GM10847 (cell line): ENCODE data around the gene RANBP17.

Experiments
- POLR2A ChIP-seq: IDR thresholded peaks from 2 replicates; pipeline ENCODE4 v1.6.1; 2011; ENCODE audit not compliant: insufficient read length; ENCODE audit errors: extremely low read depth

The RANBP17 gene

DNA sequence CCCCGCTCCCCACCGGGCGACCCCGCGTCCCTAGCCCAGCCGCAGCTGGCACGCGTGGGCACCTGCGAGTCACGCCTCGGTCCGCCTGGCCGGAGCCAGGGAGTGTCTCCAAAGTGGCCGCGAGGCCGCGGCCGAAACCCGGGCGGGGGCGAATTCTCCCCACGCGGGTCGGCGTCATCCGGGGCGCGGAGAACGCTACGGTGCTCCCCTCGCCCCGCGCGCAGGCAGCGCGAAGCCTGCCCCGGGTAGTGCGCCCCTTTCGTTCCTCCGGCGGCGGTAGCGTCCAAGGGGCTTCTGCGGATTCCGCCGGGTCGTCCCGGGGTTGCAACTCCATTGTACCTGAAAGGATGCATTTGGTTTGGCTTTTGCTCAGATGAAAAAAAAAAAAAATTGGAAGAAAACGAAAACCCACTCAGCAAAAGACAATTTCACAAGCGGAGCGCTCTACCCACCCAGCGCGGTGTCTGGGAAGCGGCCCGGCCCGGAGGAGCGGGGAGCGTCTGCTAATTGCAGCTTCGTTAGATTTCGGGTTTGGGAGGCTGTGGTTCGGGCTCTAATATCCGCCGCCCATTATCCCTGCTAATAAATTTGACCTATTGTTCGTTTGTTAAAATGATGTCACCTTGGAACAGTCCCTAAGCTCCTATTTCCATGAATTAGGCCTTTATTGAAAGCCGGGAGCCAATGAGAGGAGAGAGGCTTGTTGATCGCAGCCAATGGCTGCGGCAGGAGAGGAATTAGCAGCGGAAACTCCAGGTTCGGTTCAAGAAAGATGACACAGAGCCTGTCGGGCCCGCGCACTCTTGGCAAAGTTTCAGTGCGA is 446.8 kb downstream of the RANBP17 start, which contains the start of gene TLX3:
Gene TLX3, plus strand, starts transcription at position 796 of the 823 bp plus-strand sequence. CDS start 118 bp downstream, outside the sequence.
- no peak for TF ChIP-seq POLR2A

- no peak for TF ChIP-seq POLR2A
Observed at GRCh38 chr5:171309276-171310211, 447.7 kb downstream of the RANBP17 start.

- no peak for TF ChIP-seq POLR2A
Observed at GRCh38 chr5:171310212-171310818, 448.5 kb downstream of the RANBP17 start.

DNA sequence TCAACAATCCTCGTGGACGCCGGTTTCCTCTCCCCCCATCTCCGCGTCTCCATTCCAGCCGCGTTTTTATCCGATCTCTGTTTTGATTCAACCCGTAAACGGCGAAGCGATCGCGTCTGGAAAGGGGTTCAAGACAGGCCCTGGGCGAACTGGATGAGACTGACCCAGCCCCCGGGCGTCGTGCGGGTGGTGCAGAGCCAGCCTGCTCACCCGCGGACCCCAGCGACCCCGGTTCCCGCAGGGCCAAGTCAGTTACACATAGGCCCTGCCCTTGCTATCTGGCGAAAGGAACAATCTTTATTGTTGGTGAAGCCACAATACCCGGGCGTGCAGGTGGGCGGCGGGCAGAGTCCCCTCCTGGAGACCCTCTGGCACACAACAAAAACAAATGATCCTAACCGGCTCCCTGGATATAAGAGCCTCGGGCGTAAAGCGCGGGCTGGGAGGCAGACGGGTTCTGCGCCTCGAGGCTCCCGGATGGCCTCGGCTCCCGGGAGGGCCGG is 449.1 kb downstream of the RANBP17 start:
- TF ChIP-seq POLR2A = no peak

DNA sequence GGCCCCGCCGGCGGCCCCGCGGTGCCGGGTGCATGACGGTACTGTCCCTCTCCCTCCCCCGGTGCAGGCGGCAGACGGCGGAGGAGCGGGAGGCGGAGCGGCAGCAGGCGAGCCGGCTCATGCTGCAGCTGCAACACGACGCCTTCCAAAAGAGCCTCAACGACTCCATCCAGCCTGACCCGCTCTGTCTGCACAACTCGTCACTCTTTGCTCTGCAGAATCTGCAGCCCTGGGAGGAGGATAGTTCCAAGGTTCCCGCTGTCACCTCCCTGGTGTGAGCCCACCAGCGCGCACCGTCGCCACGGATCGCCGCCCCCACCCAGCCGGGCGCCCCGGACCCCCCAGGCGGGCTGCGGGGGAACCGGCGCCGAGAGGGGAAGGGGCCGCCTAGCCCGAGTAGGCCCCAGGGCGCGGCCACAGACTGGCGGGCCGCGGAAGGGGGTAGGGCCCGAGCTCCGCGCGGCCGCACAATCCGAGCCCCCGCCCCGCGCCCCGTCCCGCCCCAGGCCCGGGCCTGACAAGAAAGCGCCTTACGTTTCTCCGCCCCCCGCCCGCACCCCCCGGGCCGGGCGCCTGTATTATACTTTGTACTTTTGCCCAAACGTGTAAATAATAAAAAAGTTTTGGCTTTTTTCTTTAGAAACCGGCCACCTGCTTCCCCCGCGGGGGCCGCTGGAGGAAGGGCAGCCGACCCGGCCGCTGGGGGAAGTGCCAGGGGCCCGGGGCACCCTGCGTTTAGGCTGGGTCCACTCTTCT is 449.7 kb downstream of the RANBP17 start:
- TF ChIP-seq POLR2A = no peak

- no peak for TF ChIP-seq POLR2A
Observed at GRCh38 chr5:171312129-171312974, 450.5 kb downstream of the RANBP17 start.

DNA sequence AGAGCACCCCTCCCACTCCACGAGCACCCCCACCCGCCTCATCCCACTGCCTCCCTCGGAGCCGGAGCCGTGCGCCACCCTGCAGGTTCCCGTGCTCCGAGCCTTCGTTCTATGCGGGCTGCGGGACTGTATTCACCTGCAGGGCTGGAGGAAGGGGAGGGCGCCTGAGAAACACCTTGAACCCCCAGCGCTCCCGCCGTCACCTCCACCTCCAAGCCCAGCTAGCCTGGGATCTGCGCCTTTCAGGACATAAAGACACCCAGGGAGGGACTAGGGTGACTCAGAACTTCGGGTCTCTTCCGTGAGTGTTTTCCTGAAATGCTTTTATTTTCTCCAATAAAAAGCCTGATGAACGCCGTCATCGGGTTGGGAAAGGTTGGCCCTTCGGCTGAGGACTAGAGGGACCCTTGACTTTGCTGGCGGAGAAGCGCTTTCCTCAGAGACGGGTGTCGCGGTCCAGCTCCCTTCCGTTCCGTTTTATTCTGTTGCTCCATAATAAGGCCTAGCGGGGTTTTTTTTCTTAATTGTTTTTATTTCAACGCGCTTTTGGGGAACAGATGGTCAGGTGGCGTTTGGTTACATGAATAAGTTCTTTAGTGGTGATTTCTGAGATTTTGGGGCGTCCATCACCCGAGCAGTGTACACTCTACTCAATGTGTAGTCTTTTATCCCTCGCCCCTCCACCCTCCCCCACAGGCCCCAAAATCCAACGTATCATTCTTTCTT is 451.8 kb downstream of the RANBP17 start:
- TF ChIP-seq POLR2A = no peak

GRCh38 chr5:171314728-171315385 is 453.0 kb downstream of the RANBP17 start:
- TF ChIP-seq POLR2A = no peak

DNA sequence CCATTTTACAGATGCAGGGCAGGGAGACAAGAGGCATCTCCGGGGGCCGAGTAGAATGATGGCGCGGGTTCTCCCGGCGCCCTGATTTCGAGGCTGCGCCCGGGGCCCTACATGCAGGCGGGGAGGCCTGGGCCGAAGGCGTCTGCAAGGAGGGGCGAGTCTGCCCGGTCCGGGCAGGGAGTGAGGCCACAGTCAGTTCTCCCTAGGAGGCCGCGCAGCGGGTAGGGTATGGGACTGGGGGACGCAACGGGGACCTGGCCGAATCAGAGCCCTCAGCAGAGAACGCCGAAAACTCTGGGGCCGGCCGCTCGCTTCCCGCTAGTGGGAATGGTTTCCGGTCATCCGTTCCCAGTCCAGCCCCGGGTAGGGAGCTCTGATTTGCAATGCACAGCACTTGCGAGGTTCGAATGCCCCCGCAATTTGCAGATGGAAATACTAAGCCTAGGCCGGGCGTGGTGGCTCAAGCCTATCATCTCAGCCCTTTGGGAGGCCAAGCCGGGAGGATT is 453.6 kb downstream of the RANBP17 start:
- no peak for TF ChIP-seq POLR2A

- no peak for TF ChIP-seq POLR2A
Observed at GRCh38 chr5:171315925-171316257, 454.1 kb downstream of the RANBP17 start.

GRCh38 chr5:171316258-171317121 is 454.7 kb downstream of the RANBP17 start:
- no peak for TF ChIP-seq POLR2A
